Lower leg skin (tissue), 3 donors: ENCODE results near the gene LRRC25.

Experiments
- CTCF ChIP-seq, 3 donors: fragments of 450-650 bp; IDR thresholded peaks; one replicate each; pipeline ENCODE4 v1.5.1; 2016; ENCODE audit warnings: antibody characterized with exemption in 3 of 3, mild to moderate bottlenecking in 3 of 3, moderate library complexity in 2 of 3
- POLR2A ChIP-seq, 2 donors: fragments of 450-650 bp; IDR thresholded peaks; one replicate each; pipeline ENCODE4 v1.6.1; 2016 to 2017; ENCODE audit warnings: antibody characterized with exemption in 2 of 2, mild to moderate bottlenecking in 1 of 2, moderate library complexity in 1 of 2

- TF ChIP-seq CTCF (IDR thresholded peaks at IDR 0.05) (no peak), POLR2A (IDR thresholded peaks at IDR 0.05) (no peak)
These were observed 29.8 kb upstream of the LRRC25 start for GRCh38 chr19:18427080-18427742.
